Spleen (tissue), 7 donors: ENCODE data around the gene KIAA1217.

ENCODE experiments used
- CTCF ChIP-seq, 11 experiments: fragments of 200-600 bp in 7 of 11; fragments of 450-650 bp in 4 of 11; sonication (generic) in 4 of 11; IDR thresholded peaks in 8 of 11; conservative IDR thresholded peaks in 3 of 11; 1 replicate in 7 of 11; 2 replicates in 4 of 11; pipeline versions ENCODE4 v1.4.0 to v1.8.0; 2016 to 2021; ENCODE audit warnings: antibody characterized with exemption in 11 of 11, inconsistent platforms in 4 of 11, mild to moderate bottlenecking in 1 of 11
- POLR2A ChIP-seq, 3 donors: fragments of 450-650 bp; IDR thresholded peaks; one replicate each; pipeline ENCODE4 v1.5.1; 2017; ENCODE audit warnings: antibody characterized with exemption in 3 of 3, mild to moderate bottlenecking in 1 of 3
- donor health status: DM: no; HTN: no; CAD: no; lungs with moderate emphysema.
- donor health status: DM: no; HTN: no; CAD: no.
- donor health status: DM: no; HTN: no; CAD: no.

DNA sequence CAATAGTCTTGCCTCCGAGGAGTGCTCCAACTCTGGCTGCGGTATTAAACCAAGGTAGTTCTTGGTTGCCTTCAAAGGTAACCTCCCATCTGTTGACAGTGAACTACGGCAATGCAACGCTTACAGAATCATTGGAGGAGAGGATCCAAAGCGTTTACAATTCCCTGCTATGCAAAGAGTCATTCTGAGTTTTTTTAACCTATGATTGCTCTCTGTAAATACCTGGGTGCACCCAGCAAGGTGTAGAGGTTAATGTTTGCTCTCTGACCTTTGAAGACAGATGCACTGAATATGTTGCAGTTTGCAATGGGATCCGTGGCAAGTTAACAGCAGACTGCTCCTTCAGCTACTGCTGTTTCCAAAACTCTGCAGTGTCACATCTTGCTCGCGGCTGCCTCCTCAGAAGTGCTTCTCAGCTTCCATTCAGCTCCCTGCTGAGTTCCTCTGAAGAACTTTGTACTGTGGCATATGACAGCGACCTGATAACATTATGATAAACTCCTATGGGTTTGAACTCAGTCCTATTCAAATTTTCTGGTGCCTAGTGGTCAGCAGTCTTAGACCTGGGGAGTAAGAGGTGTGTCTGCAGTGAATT is 29.0 kb downstream of the KIAA1217 start:
- no peak for TF ChIP-seq POLR2A (IDR thresholded peaks at IDR 0.05)
- TF ChIP-seq CTCF (IDR thresholded peaks at IDR 0.05 in 8 of 11, conservative IDR thresholded peaks at IDR 0.05 in 3 of 11): no peak
